Muscle layer of duodenum (tissue), 2 donors: ENCODE results near the gene ARAP1.

Experiments
- H3K27ac ChIP-seq: one replicate; pipeline ENCODE4 v1.7.0; 2013; ENCODE audit warnings: mild to moderate bottlenecking, low read length
- H3K27me3 ChIP-seq: one replicate; pipeline ENCODE4 v1.7.0; 2013; ENCODE audit warnings: low read depth, mild to moderate bottlenecking, control low read depth, low read length
- H3K36me3 ChIP-seq, 2 donors: one replicate each; pipeline ENCODE4 v1.7.0; 2013; ENCODE audit warnings: low read length in 2 of 2, control low read depth in 1 of 2, mild to moderate bottlenecking in 1 of 2; ENCODE audit not compliant: insufficient read depth in 2 of 2, control insufficient read depth in 1 of 2
- H3K4me1 ChIP-seq, 2 donors: one replicate each; pipeline ENCODE4 v1.7.0; 2013; ENCODE audit warnings: low read length in 2 of 2, mild to moderate bottlenecking in 2 of 2, control low read depth in 1 of 2, moderate library complexity in 1 of 2; ENCODE audit not compliant: insufficient read depth in 2 of 2, control insufficient read depth in 1 of 2
- H3K4me3 ChIP-seq, 2 donors: one replicate each; pipeline ENCODE4 v1.7.0; 2013; ENCODE audit warnings: low read length in 2 of 2, low read depth in 1 of 2, mild to moderate bottlenecking in 1 of 2
- H3K9me3 ChIP-seq, 2 donors: one replicate each; pipeline ENCODE4 v1.7.0; 2013; ENCODE audit warnings: low read length in 2 of 2, control low read depth in 1 of 2, mild to moderate bottlenecking in 1 of 2; ENCODE audit not compliant: control insufficient read depth in 1 of 2
- donor health status: healthy.

ARAP1 gene

GRCh38 chr11:72745511-72745910 is 6.7 kb downstream of the ARAP1 start:
- Histone ChIP-seq H3K27ac (no peak overlapping the region), H3K4me3 (no peak overlapping the region), H3K36me3 (no peaks in the 10 kb centered on the region), H3K9me3 (no peaks in the 10 kb centered on the region), H3K27me3 (no peaks in the 10 kb centered on the region), H3K4me1 (peaks cover 9 to 36% of the 10 kb centered on the region in 2 donors)

GRCh38 chr11:72744474-72744873 is 7.7 kb downstream of the ARAP1 start:
- Histone ChIP-seq H3K4me3 (no peak overlapping the region), H3K27me3 (no peaks in the 10 kb centered on the region), H3K27ac (no peak overlapping the region), H3K9me3 (no peaks in the 10 kb centered on the region), H3K36me3 (no peaks in the 10 kb centered on the region), H3K4me1 (peaks cover 17 to 36% of the 10 kb centered on the region in 2 donors)

GRCh38 chr11:72743321-72744221 is 8.6 kb downstream of the ARAP1 start:
- peaks cover 17 to 45% of the 10 kb centered on the region in 2 donors for H3K4me1 ChIP-seq
- H3K27ac ChIP-seq, result no peak overlapping the region

GRCh38 chr11:72742513-72743320 is 9.5 kb downstream of the ARAP1 start:
- H3K36me3 ChIP-seq, result no peaks in the 10 kb centered on the region
- H3K4me1 ChIP-seq, result peaks cover 17 to 52% of the 10 kb centered on the region in 2 donors
- H3K9me3 ChIP-seq, result no peaks in the 10 kb centered on the region
- no peak overlapping the region for H3K4me3 ChIP-seq
- H3K27ac ChIP-seq, result peak overlapping the region; percentile 20
- no peaks in the 10 kb centered on the region for H3K27me3 ChIP-seq

More at GRCh38 chr11:72743321-72744221, 8.6 kb downstream of the ARAP1 start:
- Histone ChIP-seq H3K4me3 (no peak overlapping the region), H3K9me3 (no peaks in the 10 kb centered on the region), H3K27me3 (no peaks in the 10 kb centered on the region), H3K36me3 (no peaks in the 10 kb centered on the region)

- Histone ChIP-seq H3K4me1 (peaks cover 17 to 50% of the 10 kb centered on the region in 2 donors), H3K27ac (peak overlapping the region; percentile 20), H3K27me3 (no peaks in the 10 kb centered on the region), H3K36me3 (no peaks in the 10 kb centered on the region), H3K4me3 (no peak overlapping the region), H3K9me3 (no peaks in the 10 kb centered on the region)
These were observed 10.2 kb downstream of the ARAP1 start for GRCh38 chr11:72741849-72742512.

GRCh38 chr11:72741429-72741833 is 10.8 kb downstream of the ARAP1 start:
- H3K27ac ChIP-seq, result no peak overlapping the region
- no peak overlapping the region for H3K4me3 ChIP-seq
- H3K36me3 ChIP-seq, result no peaks in the 10 kb centered on the region
- H3K9me3 ChIP-seq, result no peaks in the 10 kb centered on the region
- no peaks in the 10 kb centered on the region for H3K27me3 ChIP-seq
- H3K4me1 ChIP-seq, result peaks cover 17 to 55% of the 10 kb centered on the region in 2 donors

GRCh38 chr11:72740562-72741428 is 11.4 kb downstream of the ARAP1 start:
- Histone ChIP-seq H3K36me3 (no peaks in the 10 kb centered on the region), H3K4me1 (peaks cover 17 to 61% of the 10 kb centered on the region in 2 donors), H3K9me3 (no peaks in the 10 kb centered on the region), H3K27ac (no peak overlapping the region), H3K4me3 (no peak overlapping the region), H3K27me3 (no peaks in the 10 kb centered on the region)

GRCh38 chr11:72740060-72740424 is 12.2 kb downstream of the ARAP1 start:
- Histone ChIP-seq H3K4me1 (peaks cover 17 to 67% of the 10 kb centered on the region in 2 donors), H3K4me3 (no peak overlapping the region), H3K9me3 (no peaks in the 10 kb centered on the region), H3K27me3 (no peaks in the 10 kb centered on the region), H3K36me3 (no peaks in the 10 kb centered on the region), H3K27ac (no peak overlapping the region)

GRCh38 chr11:72739240-72740059 is 12.8 kb downstream of the ARAP1 start:
- Histone ChIP-seq H3K27me3 (no peaks in the 10 kb centered on the region), H3K4me1 (peaks cover 15 to 69% of the 10 kb centered on the region in 2 donors), H3K9me3 (no peaks in the 10 kb centered on the region), H3K27ac (no peak overlapping the region), H3K4me3 (no peak overlapping the region), H3K36me3 (no peaks in the 10 kb centered on the region)
